Stimulated activated naive CD4-positive, alpha-beta T cell treated with Interleukin-2 at 50 U/mL for 16 hours (primary cell): Measurements from ENCODE around the gene ATP2C2.
"Not testable (repeated sequence)": the region's sequence is repeated elsewhere in the genome, so short reads cannot be mapped to it uniquely, and the experiment has no call there.

Experiments
- DNase-seq: peaks from one replicate; lab custom pipeline; 2025; lab: John Stamatoyannopoulos, UW

The ATP2C2 gene

GRCh38 chr16:84418056-84418849 lies 49.9 kb downstream of the ATP2C2 start:
- DNase-seq, result no peak

GRCh38 chr16:84419730-84420129 lies 51.4 kb downstream of the ATP2C2 start:
- DNase-seq, result no peak

DNA sequence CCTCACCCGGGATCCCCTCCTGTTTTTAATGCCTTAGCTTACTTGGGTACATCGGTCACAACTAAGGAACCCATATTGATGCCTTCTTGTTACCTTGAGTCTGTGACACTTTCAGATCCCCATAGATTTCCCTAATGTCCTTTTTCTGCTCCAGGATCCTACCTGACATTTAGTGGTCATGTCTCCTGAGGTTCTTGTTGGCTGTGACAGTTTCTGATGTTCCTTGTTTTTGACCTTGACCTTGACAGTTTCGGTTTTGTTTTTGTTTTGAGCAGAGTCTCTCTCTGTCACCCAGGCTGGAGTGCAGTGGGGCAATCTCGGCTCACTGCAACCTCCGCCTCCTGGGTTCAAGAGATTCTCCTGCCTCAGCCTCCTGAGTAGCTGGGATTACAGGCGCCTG lies 52.2 kb downstream of the ATP2C2 start:
- DNase-seq, result not testable (repeated sequence)

DNA sequence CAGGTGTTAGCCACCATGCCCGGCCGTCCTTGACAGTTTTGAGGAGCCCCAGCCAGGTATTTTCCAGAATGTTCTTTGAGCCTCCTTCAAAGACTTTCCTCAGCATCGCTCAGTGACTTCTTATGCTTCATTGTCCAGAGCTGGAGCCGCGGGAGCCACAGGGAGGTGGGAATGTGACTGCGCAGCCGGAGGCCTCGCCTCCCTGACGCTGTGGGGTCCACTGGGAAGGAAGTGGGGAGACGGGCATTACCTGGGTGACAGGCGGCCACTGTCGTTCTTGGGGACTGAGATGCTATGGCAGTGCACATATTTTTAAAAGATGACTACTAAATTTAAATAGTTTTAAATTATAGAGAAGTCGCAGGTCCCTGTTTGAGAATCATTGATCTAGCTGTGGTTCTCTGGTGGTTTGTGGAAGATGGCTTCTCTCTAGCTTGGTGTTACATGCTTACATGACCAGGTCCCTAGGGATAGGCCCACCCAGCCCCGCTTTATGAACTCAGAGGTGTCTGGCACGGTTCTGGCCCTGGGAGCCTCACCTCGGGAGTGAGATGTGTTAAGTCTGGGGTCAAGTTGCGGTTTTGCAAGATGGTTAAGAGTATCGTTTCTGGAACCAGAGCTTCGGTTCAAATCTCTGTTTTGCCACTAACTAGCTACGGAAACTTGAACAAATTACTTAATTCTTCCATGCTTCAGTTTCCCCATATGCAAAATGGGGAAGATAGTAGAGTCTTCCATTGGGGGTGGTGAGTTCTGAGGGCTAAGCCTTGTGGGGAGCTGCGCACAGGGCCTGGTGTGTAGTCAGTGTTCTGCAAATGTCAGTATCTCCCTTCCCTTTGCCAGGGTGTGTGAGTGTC lies 53.0 kb downstream of the ATP2C2 start:
- no peak for DNase-seq

GRCh38 chr16:84421938-84422220 lies 53.5 kb downstream of the ATP2C2 start:
- DNase-seq, result no peak

DNA sequence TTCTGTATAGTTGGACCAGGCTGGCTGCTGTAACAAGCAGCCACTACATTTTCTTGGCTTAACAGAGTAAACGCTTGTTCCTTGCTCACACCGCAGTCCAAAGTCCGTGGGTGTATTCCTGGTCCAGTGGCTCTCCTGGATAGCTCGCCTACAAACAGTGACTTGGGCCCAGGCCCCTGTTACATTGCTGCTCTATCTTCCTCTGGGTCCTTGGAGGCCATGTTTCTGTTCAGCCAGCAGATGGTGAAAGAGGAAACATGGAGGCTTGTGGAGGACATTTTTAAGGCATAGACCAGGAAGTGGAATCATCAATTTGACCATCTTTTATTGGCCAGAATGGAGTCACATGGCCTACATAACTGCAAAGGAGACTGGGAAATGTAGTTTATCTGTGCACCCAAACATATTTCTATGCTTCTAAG lies 55.1 kb downstream of the ATP2C2 start:
- no peak for DNase-seq

DNA sequence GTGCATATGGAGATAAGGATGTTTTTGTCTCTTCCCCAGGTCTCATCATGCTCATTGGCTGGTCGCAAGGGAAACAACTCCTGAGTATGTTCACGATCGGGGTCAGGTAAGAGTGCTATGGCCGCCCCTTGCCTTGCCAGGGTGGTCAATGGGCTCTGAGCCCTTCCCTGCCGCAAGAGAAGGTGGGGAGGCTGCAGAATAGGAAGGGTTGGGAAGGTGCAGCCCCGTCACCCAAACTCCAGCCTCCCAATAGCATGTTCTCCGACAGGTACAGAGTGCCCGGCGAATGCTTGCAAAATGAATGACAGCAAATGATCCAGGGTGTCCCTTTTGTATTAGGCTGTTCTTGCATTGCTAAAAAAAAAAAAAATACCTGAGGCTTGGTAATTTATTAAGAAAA lies 57.4 kb downstream of the ATP2C2 start:
- no peak for DNase-seq

GRCh38 chr16:84426804-84427203 lies 58.5 kb downstream of the ATP2C2 start:
- no peak for DNase-seq

DNA sequence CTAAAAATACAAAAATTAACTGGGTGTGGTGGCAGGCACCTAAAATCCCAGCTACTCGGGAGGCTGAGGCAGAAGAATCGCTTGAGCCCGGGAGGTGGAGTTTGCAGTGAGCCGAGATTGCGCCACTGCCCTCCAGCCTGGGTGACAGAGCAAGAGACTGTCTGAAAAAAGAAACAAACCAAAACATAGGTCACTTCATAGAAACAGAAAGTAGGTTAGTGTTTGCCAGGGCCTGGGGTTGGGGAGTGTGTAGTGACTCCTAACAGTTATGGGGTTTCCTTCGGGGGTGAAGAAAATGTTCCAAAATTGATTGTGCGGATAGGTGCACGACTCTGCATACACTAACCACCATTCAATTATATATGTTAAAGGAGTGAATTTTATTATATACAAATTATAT lies 59.2 kb downstream of the ATP2C2 start:
- DNase-seq, result no peak

DNA sequence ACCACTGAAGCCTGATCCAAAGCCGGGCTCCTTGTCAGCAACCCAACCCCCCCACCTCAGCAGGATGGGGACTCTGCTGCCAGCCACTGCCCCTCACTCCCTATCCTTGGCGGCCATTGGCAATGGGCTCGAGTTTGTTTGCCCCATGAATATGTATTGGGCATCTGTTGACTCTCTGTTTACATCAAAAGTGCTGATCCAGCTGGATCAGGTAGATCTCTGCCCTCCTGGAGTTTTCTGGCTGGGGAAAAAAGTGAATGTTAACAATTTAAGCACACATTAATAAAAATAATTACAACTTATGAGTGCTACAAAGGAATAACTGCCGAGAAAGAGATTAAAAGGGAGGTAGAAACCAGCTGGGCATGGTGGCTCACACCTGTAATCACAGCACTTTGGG lies 62.5 kb downstream of the ATP2C2 start:
- DNase-seq, result no peak

DNA sequence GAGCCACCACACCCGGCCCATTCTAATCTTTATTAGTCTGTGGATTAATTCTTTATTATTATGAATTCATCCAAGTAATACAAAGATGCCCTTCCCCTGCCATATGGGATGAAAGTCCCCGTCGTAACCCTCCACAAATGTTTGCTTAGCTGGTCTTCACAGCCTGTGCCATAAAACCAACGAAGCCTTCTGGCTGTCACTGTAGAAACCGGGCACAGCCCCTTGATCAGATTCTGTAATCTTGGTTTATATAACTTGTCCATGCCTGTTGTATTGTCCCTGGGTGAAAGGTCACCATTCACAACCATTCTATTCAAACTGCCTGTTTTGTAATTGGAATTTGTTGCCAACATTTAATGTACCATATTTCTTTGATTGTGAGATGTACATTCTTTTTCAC lies 66.5 kb downstream of the ATP2C2 start:
- no peak for DNase-seq

DNA sequence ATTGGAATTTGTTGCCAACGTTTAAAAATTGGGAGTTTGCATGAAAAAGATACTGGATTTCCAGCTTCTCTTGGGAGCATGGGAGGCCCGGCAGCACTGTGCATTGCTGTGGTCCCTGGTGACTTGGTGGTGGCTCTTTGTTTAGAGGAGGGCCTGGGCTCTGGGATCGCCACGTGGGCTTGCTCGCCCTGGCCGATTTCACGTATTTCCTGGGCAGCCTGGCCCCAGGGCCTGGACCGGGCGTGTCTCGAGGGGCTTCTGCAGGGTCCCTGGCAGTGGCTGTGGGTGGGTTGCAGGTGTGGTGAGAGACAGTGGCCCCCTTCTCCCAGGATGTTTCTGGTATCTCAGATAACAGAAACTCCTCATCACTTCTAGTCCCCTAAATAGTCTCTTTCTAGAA lies 67.9 kb downstream of the ATP2C2 start:
- DNase-seq, result no peak

DNA sequence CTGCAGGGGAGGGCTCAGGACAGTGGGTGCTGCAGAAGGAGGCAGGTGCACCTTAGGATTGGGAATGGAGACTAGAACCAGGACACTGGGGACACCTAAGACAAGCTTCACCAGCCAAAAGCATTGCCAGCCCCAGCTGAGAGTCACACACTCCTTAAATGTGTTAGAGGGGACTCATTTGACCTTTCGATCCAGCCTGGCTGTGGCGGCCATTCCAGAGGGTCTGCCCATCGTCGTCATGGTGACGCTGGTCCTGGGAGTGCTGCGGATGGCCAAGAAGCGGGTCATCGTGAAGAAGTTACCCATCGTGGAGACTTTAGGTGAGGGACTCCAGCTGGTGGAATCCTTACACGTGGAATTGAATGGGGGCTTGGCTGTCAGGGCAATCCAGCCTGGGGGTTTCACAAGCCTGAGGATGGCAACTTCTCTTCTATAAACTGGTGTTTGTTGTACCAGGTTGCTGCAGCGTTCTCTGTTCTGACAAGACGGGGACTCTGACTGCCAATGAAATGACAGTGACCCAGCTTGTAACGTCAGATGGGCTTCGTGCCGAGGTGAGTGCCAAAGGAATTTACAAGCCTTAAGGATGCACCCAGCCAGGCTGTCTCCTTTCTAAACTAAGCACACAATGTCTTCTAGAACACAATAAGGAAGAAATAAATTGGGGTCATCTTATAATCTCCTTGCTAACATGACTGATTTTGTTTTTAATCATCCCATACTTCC lies 70.8 kb downstream of the ATP2C2 start:
- DNase-seq, result no peak

DNA sequence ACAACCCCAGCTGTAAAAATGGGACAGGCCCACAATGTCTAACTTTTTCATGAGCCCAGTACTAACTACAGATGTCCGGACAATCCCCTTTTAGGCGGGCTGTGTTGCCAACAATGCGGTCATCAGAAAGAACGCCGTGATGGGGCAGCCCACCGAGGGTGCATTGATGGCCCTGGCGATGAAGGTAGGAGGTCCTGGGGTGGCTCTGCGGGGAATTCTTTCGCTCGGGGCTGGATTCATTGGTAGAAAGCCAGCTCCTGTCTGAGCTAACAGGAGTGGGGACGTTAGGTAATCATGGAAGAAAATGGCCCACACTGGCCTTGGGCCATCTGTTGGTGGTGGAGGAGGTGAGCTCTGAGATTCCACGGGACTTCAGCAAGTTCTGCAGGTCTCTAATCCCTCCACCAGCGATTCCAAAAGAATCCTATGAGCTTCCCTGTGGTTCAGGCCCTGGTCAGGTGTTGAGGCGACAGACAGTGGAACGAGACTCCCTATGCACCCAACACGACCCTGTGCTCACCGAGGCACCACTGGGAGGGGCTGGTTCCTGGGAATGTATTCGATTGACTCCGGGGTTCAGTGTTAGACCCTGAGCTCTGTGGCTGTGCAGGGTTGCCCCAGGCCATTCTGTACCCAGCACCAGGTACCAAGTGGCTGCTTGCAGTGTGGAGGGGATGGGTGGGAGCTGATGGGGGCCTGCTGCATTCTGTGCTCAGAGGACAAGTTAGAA lies 74.2 kb downstream of the ATP2C2 start:
- DNase-seq, result no peak

GRCh38 chr16:84443166-84443802 lies 74.9 kb downstream of the ATP2C2 start:
- DNase-seq, result no peak

DNA sequence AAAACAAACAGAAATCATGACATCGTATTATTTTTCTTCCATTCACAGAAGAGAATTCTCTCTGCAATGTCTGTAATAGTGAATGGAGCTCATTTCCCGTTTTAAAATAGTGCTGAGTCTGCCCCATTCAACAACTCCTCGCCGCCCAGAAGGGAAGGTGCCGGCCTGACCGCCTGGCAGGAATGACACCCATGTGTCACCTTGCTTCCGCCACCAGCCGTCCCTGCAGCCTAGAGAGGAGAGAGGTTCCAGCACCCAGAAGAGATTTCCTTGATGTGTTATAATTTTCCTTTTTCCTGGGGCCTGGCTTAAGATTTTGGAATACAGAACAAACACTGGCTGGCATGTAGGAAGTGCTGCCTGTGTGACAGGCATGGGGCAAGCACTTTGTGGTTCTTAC lies 76.1 kb downstream of the ATP2C2 start:
- DNase-seq, result no peak

- DNase-seq, result no peak
These were observed 77.7 kb downstream of the ATP2C2 start for GRCh38 chr16:84446084-84446483.

DNA sequence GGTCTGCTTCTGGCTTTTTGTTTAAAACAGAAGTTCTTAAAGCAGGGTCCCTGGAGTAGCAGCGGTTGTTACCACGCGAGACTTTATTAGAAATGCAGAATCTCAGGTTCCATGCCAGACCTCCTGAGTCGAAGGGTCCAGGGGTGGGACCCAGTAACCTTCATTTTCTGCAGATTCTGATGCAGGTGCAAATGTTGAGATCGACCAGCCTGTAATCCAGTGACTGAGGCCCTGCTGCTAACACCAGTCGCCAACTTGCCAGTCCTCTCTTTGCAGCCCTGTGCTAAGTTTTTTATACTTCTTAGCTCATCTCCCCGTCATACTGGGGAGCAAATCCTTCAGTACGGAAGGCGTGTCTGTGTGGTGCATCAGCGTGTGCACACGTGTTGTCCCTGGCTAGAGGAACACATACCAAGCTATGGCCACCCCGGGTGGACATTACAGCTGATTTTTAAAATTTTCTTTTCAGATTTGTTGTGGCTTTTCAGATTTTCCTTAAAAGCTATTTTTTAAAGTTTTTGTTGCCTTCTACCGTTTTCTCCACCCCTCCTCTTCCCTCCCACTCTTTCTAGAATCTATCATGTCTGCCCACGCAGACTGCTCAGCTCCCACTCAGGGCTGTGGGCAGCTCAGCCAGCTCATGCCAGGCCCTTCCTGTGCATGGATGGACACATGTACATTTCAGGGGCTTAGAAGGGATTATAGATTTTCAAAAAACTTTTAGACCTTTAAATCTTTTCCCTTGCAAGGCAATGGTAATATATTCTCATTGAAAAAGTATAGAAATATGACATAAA lies 78.5 kb downstream of the ATP2C2 start:
- DNase-seq, result no peak

GRCh38 chr16:84448444-84448843 lies 80.1 kb downstream of the ATP2C2 start:
- no peak for DNase-seq

DNA sequence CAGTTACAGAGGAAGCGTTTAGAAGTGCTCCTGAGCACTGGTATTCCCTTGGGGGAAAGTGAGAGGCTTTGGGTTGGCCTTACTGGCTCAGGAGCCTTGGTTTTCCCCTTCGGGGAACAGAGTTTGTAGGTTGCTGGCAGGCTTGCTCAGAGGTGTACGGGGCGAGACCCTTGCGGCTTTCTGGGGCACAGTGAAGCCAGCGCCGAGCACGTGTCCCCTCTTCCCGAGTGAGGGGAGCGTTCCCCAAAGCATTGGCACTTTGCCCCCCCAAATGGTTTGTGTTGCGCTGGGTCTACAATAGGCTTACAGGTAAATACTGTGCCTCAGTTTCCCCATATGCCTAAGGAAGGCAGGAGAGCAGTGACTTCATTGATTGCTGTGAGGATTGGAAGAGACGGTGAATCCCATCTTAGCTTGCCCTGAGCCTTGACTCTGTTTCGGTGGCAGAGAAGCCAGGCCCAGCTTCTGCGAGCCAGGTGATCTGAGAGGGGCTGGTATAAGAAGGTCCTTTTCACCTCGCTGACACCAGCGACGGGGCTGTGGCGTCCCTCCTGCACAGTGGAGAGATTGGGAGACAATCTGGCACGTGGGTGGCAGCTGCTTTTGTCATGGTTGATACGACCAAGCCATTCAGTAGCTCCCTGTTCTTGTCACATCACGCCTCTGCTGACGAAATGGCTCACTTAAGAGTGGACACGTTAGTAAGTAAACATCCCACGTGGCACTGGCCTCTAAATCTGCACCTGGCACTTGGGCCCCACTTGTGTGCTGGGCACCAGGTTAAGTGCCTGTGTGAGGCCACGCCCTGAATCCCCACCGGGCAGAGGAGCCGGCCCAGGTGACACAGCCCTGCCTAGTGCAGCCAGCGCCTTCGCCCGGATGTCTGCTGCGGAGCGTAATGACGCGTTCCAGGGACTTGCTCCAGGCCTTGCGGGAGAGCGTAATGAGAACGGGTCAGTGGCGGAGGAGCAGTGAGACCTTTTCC lies 81.1 kb downstream of the ATP2C2 start:
- DNase-seq, result no peak
